Activated T-helper 17 cell treated with anti-CD3 and anti-CD28 coated beads, Interleukin-2, amount 50 U/mL, for 72 hours (primary cell): Measurements from ENCODE around the gene C19orf53. TPM values are rescaled to one million over a fixed set of nuclear protein-coding genes. Genes with fewer than 3 reads are reported as not detected.

Experiments
- ATAC-seq: fragments of 150-1000 bp; cut with Tn5 transposase; replicated peaks from 2 replicates; pipeline ENCODE4 v1.10.0; 2021; ENCODE audit warnings: mild to moderate bottlenecking, moderate library complexity
- H3K27ac Mint-ChIP-seq: one replicate; pipeline ENCODE4 v1.8.0; 2022; ENCODE audit warnings: mixed read lengths
- H3K27me3 Mint-ChIP-seq: one replicate; pipeline ENCODE4 v1.8.0; 2022; ENCODE audit warnings: mixed read lengths
- H3K36me3 Mint-ChIP-seq: one replicate; pipeline ENCODE4 v1.8.0; 2022; ENCODE audit warnings: low read depth, mild to moderate bottlenecking, mixed read lengths
- H3K4me1 Mint-ChIP-seq: one replicate; pipeline ENCODE4 v1.8.0; 2022; ENCODE audit warnings: mixed read lengths
- H3K4me3 Mint-ChIP-seq: one replicate; pipeline ENCODE4 v1.8.0; 2022; ENCODE audit warnings: mild to moderate bottlenecking, mixed read lengths
- H3K9me3 Mint-ChIP-seq: one replicate; pipeline ENCODE4 v1.8.0; 2022; ENCODE audit warnings: mixed read lengths
- total RNA-seq, 2 donors: library from RNA; stranded (reverse); gene quantifications; one replicate each; pipeline ENCODE4 v1.2.3, GENCODE V29; 2022

The C19orf53 gene
- 100 to 1,000 TPM in 1 of 2 donors, 10 to 100 TPM in 1; 76.7 to 127 TPM for total RNA-seq

DNA sequence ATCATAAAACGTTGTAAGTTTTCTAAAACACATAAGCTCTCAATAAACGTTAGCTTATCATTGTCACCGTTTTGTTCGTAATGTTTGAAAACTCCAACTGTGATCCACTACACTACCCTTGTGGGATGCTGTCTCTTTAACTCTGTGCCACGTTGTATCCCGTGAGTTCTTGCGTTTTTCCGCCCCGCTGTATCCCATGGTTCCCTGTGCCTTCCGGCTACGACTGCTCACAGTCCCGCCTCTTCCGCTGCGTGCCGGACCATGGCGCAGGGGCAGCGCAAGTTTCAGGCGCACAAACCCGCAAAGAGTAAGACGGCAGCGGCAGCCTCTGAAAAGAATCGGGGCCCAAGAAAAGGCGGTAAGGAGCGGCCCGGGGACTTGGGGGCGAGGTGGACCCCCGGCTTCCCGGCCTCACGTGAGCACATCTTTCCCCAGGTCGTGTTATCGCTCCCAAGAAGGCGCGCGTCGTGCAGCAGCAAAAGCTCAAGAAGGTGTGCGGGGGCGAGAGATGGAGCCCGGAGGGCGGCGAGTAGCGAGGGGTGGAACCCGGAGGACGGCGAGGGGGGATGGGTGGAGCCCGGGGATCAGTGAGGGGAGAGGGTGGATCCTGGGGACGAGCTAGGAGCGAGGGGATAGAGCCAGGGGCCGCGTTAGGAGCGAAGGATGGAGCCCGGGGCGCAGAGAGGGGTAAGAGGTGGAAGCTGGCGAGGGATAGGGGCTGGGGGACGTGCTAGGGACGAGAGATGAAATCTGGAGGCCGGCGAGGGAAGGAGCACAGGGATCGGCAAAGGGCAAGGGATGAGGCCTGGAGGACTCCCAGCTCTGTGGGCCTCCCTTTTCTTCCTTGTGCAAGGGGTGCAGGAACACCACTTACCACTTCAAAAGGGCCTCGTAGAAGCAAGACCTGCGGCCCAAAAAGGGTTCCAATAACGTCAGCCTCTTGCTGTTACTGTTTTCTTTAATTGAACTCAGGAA, at the start of gene C19orf53:
Gene C19orf53, plus strand, starts transcription at position 240 of the 975 bp plus-strand sequence. Its CDS starts 22 bp downstream, at position 262.
- Mint-ChIP-seq H3K27ac (peak within 1 kb of the TSS; percentile 99), H3K4me3 (peak within 1 kb of the TSS; percentile 100), H3K36me3 (peaks cover 79% of the 10 kb centered on the region), H3K27me3 (no peaks in the 10 kb centered on the region), H3K9me3 (no peaks in the 10 kb centered on the region), H3K4me1 (peaks cover 14% of the 10 kb centered on the region)
- peak; percentile 100 for ATAC-seq

DNA sequence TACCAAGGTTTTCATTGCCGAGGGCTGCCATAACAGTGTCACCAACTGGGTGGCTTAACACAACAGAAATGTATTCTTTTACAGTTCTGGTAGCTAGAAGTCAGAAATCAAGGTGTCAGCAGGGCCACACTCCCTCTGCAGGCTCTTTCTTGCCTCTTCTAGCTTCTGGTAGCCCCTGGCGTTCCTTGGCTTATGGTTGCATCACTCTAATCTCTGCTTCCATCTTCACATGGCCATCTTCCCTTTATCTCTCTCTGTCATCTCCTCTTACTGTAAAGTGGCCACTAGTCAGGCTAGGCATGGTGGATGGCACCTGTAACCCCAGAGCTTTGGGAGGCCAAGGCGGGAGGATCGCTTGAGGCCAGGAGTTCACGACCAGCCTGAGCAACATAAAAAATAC, 47.9 kb upstream of the C19orf53 start:
- peaks cover 5% of the 10 kb centered on the region for H3K36me3 Mint-ChIP-seq
- peaks cover 2% of the 10 kb centered on the region for H3K4me1 Mint-ChIP-seq
- no peak for ATAC-seq
- no peaks in the 10 kb centered on the region for H3K27me3 Mint-ChIP-seq
- H3K9me3 Mint-ChIP-seq = no peaks in the 10 kb centered on the region
- H3K4me3 Mint-ChIP-seq = no peak overlapping the region
- no peak overlapping the region for H3K27ac Mint-ChIP-seq

DNA sequence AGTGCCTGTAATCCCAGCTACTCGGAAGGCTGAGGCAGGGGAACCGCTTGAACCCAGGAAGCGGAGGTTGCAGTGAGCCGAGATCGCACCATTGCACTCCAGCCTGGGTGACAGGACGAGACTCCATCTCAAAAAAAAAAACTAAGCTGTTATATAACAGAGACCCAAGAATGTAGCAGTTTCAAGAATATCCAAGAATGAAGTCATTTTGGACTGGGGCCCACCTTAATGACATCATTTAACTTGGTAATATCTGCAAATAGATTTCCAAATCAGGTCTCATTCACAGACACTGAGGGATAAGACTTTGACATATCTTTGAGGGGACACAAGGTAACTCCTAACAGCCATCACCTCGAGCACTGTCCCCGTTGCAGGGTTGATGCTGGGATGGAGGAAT, 46.5 kb upstream of the C19orf53 start:
- Mint-ChIP-seq H3K9me3 (no peaks in the 10 kb centered on the region), H3K4me1 (peaks cover 4% of the 10 kb centered on the region), H3K4me3 (no peak overlapping the region), H3K36me3 (peaks cover 6% of the 10 kb centered on the region), H3K27ac (no peak overlapping the region), H3K27me3 (no peaks in the 10 kb centered on the region)
- ATAC-seq = no peak

DNA sequence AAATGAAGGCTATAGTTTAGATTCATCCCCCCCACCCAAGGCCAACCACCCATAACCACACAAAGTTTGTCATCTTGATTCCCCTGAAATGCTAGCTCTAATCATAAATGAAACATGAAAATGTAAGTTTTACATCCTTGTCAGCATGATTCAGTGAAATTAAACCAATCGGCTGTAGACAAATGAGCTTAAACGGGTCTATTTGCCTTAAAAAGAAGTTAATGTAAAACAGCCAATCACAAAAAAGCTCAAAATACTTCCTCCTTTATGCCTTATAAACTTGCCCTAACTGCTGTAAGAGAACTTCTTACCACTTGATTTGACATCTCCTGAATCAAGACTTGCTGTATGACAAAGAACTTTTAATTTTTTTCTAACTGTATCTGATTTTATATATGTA, 44.4 kb upstream of the C19orf53 start:
- no peaks in the 10 kb centered on the region for H3K9me3 Mint-ChIP-seq
- peak overlapping the region; percentile 88 for H3K4me3 Mint-ChIP-seq
- no peak for ATAC-seq

DNA sequence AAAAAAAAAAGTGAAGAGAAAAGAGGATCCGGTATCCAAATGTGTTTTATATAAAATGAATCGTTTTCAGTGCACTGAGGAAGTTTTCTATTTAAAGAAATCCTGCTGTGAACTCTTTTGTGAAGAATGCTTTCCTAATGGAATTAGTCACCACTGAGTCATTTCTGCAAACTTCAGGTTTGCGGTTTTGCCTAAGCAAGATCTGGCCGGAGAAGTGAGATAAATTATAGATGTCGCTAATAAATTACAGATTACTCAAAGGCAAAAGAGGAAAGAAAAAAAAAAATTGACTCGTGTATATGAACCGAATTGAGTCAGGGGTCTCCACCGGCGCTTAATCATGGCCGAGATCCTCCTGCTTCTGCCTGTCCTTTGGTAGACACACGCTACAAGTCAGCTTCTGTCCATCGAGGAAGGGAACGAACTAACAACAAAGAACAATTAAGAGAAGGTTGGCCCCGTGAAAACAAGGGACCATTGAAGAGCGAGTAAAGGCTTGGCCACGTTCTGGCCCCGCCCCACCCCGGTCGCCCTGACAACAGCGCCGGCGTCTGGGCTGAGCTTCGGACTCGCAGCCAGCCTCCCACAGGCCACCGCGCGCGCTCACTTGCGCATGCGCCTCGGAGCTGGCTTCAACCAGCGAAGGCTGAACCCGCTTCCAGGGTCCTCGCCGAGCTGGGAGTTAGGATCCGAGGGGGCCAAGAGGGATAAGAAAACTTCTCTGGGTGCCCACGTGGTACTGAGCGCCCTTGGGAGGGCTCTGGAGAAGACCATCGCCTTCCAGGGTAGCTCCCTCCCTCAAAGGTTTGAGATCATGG, 42.9 kb upstream of the C19orf53 start:
- H3K4me3 Mint-ChIP-seq = peak overlapping the region; percentile 88
- H3K4me1 Mint-ChIP-seq = peaks cover 4% of the 10 kb centered on the region
- peak overlapping the region; percentile 95 for H3K27ac Mint-ChIP-seq
- peaks cover 6% of the 10 kb centered on the region for H3K36me3 Mint-ChIP-seq
- no peaks in the 10 kb centered on the region for H3K27me3 Mint-ChIP-seq
- H3K9me3 Mint-ChIP-seq = no peaks in the 10 kb centered on the region
- ATAC-seq = peak; percentile 99

More for the DNA sequence above, 44.4 kb upstream of the C19orf53 start:
- H3K4me1 Mint-ChIP-seq = peaks cover 4% of the 10 kb centered on the region
- peaks cover 6% of the 10 kb centered on the region for H3K36me3 Mint-ChIP-seq
- no peak overlapping the region for H3K27ac Mint-ChIP-seq
- no peaks in the 10 kb centered on the region for H3K27me3 Mint-ChIP-seq

DNA sequence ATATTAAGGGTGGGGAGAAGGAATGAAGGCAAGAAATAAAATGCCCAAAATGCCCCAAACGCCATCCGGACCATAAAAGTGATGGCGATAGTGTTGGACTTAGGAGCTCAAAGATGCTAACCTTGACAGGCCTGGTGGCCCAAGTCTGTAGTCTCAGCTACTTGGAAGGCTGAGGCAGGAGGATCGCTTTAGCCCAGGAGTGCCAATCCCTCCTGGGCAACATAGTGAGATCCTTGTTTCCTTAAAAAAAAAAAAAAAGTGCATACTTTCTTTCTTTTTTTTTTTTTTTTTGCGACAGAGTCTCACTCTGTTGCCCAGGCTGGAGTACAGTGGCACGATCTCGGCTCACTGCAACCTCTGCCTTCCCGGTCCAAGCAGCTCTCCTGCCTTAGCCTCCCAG, 41.9 kb upstream of the C19orf53 start:
- Mint-ChIP-seq H3K27ac (peak overlapping the region; percentile 95), H3K4me3 (peak overlapping the region; percentile 88), H3K27me3 (no peaks in the 10 kb centered on the region), H3K9me3 (no peaks in the 10 kb centered on the region), H3K4me1 (peaks cover 4% of the 10 kb centered on the region), H3K36me3 (peaks cover 6% of the 10 kb centered on the region)
- no peak for ATAC-seq

DNA sequence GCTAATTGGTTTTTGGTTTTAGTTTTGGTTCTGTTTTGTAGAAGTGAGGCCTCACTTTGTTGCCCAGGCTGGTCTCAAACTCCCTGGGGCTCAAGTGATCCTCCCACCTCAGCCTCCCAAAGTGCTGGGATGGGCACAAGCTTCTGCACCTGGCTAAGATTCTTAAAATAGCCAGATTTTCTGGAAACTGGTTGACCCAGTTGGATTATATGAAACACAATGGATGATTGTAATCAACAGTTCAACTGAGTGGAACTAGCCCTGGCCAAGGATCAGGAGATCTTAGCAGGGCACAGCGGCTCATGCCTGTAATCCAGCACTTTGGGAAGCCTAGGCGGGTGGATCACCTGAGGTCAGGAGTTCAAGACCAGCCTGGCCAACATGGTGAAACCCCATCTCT, 39.5 kb upstream of the C19orf53 start:
- ATAC-seq = no peak
- peaks cover 4% of the 10 kb centered on the region for H3K4me1 Mint-ChIP-seq
- H3K27ac Mint-ChIP-seq = no peak overlapping the region
- H3K9me3 Mint-ChIP-seq = no peaks in the 10 kb centered on the region
- peaks cover 6% of the 10 kb centered on the region for H3K36me3 Mint-ChIP-seq
- H3K27me3 Mint-ChIP-seq = no peaks in the 10 kb centered on the region
- no peak overlapping the region for H3K4me3 Mint-ChIP-seq

DNA sequence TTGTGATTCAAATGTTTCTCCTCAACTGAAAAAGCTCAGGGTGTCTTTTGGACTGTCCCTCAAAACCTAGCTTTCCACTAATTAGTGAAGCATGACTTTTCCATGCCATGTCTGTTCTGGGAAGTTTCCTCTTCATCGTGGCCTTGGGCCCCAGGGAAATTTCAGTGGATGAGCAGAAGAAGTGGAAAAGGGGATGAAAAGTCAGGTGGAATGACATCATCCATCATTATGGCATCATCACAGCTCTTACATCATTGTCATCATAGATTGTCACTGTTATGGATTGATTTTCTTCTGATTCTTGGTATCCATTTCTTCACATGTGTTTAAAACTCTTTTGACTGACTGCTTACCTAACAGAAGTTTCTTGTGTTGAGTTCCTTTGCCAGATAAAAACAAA, 36.2 kb upstream of the C19orf53 start:
- no peaks in the 10 kb centered on the region for H3K27me3 Mint-ChIP-seq
- ATAC-seq = no peak
- H3K4me3 Mint-ChIP-seq = no peak overlapping the region
- H3K9me3 Mint-ChIP-seq = no peaks in the 10 kb centered on the region
- H3K4me1 Mint-ChIP-seq = no peaks in the 10 kb centered on the region
- no peaks in the 10 kb centered on the region for H3K36me3 Mint-ChIP-seq
- H3K27ac Mint-ChIP-seq = no peak overlapping the region

DNA sequence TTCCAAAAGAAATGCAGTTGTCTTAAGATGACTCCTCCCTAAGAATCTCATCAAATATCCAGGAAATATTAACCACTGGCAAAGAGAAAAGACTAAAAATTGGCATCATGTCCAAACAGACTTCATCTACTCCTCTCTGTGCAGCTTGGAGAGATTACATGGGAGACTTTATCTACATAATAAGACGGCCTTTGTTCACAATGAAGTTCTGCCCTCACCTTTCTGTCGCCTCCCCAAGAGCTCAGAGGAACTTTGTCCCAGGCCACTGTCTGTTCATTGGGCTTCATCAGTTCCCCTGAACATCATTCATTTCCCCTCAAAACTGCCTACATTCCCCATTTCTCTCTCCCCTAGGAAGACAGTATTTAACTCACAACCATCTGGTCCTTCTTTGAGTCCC, 32.4 kb upstream of the C19orf53 start:
- Mint-ChIP-seq H3K27me3 (no peaks in the 10 kb centered on the region), H3K27ac (no peak overlapping the region), H3K9me3 (no peaks in the 10 kb centered on the region), H3K36me3 (no peaks in the 10 kb centered on the region), H3K4me1 (no peaks in the 10 kb centered on the region), H3K4me3 (no peak overlapping the region)
- ATAC-seq = no peak

DNA sequence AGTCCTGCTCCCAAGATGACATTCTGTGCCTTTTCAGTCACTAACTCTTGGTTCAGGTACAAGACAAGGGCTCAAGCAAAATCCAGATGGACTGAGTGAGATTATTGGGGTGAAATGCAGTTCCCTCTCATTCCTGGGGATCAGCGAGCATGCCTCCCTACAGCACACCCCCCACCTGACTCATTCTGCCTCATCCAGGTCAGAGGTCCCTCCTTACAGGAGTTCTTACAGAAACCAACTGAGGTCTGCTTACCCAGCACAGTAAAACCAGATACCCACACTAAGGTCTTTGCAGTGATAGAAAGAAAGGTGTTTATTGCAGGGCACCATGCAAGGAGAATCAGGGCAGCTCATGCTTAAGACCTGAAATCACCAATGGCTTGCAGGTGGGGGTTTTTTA, 31.5 kb upstream of the C19orf53 start:
- H3K9me3 Mint-ChIP-seq = no peaks in the 10 kb centered on the region
- ATAC-seq = no peak
- no peak overlapping the region for H3K4me3 Mint-ChIP-seq
- H3K27me3 Mint-ChIP-seq = no peaks in the 10 kb centered on the region
- H3K36me3 Mint-ChIP-seq = no peaks in the 10 kb centered on the region
- no peaks in the 10 kb centered on the region for H3K4me1 Mint-ChIP-seq
- no peak overlapping the region for H3K27ac Mint-ChIP-seq

DNA sequence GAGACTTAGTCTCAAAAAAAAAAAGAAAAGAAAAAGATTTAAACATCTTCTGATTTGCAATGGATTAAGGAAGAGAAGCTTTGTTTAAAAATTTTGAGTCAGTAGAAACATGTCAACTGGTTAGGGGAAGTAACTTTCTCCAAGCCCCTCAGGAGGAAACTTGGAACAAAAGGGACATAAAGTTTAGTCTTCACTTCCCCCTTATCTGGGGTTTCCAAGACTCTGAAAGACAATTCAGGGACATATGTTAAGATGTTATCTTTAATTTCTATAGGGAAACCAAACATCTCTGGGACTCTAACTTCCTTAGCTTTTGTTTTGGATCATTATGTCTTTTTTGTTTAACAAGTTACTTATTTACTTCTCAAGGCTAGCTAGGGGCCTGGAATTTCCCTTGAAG, 30.1 kb upstream of the C19orf53 start:
- Mint-ChIP-seq H3K27me3 (no peaks in the 10 kb centered on the region), H3K27ac (no peak overlapping the region), H3K4me1 (no peaks in the 10 kb centered on the region), H3K4me3 (no peak overlapping the region), H3K9me3 (no peaks in the 10 kb centered on the region), H3K36me3 (no peaks in the 10 kb centered on the region)
- ATAC-seq = no peak

DNA sequence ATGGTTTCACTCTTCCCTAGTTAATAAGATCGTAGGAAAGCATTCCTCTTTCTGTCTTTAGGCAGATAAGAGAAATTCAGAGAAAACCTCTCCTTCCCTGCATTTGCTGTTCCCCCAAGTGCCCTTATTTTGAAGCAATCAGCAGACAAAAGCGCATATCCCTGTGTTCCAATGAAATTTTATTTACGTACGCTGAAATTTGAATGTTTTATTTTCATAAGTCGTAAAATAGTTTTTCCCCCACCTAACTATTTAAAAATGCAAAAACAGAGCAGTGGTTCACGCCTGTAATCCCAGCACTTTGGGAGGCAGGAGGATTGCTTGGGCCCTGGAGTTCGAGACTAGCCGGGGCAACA, 27.2 kb upstream of the C19orf53 start:
- Mint-ChIP-seq H3K36me3 (peaks cover 16% of the 10 kb centered on the region), H3K27me3 (no peaks in the 10 kb centered on the region), H3K4me1 (no peaks in the 10 kb centered on the region), H3K27ac (peak overlapping the region; percentile 93), H3K4me3 (peak overlapping the region; percentile 91), H3K9me3 (no peaks in the 10 kb centered on the region)
- no peak for ATAC-seq

DNA sequence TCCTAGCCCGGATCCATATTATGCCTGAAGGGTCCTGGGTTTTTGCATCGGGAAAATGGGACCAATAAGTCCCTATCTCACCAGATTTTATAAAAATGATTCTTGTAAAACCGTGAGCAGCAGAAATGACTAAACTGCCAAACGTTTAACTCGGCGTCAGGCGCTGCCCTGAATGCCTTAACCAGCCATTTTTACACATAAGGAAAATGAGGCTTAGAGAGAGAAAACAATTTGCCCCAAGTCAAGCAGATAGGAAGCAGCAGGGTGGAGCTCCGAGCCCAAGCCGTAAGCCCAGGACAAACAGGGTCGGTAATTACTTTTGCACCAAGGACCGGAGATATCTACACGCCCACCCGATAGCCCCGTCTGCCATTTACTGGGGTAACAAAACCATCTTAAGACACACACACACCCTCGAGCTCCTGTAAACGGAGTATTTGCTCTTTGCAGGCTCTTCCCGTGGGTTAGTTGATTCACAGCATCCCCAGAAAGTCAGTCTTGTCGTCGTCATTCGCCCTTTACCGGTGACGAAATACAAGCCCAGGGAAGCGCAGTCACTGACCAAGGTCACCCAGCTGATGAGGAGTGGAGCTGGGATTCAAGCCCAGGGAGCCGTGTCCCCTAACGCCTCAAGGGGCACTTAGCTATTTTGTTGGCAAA, 26.0 kb upstream of the C19orf53 start:
- peak overlapping the region; percentile 93 for H3K27ac Mint-ChIP-seq
- peaks cover 29% of the 10 kb centered on the region for H3K36me3 Mint-ChIP-seq
- peak overlapping the region; percentile 91 for H3K4me3 Mint-ChIP-seq
- H3K9me3 Mint-ChIP-seq = no peaks in the 10 kb centered on the region
- no peaks in the 10 kb centered on the region for H3K4me1 Mint-ChIP-seq
- H3K27me3 Mint-ChIP-seq = no peaks in the 10 kb centered on the region
- no peak for ATAC-seq

DNA sequence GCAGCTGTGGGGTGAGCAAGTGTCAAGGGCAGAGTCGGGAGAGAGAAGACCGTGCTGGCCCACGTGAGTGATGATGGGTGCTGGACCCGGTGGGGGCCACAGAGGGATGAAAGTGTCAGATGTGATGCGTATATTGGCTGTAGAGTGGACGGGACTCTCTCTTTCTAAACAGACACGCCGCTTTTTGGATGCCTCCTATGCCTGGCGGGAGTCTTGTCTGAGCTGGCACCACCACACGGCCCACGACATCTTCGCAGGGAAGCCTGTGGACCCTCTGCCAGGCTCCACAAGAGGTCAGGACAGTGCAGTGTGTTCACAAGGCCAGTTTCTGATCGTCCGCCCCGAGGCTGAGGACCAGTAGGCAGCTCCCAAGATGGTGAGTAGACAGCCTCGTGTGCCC, 22.8 kb upstream of the C19orf53 start:
- Mint-ChIP-seq H3K4me3 (no peak overlapping the region), H3K9me3 (no peaks in the 10 kb centered on the region), H3K27me3 (no peaks in the 10 kb centered on the region), H3K27ac (peak overlapping the region; percentile 70), H3K36me3 (peaks cover 60% of the 10 kb centered on the region), H3K4me1 (no peaks in the 10 kb centered on the region)
- no peak for ATAC-seq
